GM19395 (cell line): ENCODE results near the gene FXYD1.
"Not testable (repeated sequence)": the region's sequence is repeated elsewhere in the genome, so short reads cannot be mapped to it uniquely, and the experiment has no call there.

Source experiments
- ATAC-seq: cut with Tn5 transposase; IDR thresholded peaks from one replicate; pipeline ENCODE4 v1.9.1; 2021; ENCODE audit warnings: mild to moderate bottlenecking, moderate library complexity; ENCODE audit not compliant: unreplicated experiment

The FXYD1 gene

GRCh38 chr19:35124098-35125060 is 14.2 kb upstream of the FXYD1 start:
- peak; percentile 65 for ATAC-seq

GRCh38 chr19:35125270-35125717 is 13.3 kb upstream of the FXYD1 start:
- no peak for ATAC-seq

GRCh38 chr19:35125749-35126623 is 12.6 kb upstream of the FXYD1 start:
- ATAC-seq, result no peak

GRCh38 chr19:35126624-35126959 is 12.0 kb upstream of the FXYD1 start:
- no peak for ATAC-seq

GRCh38 chr19:35127871-35128270 is 10.8 kb upstream of the FXYD1 start:
- no peak for ATAC-seq

- ATAC-seq, result no peak
These were observed 10.1 kb upstream of the FXYD1 start for GRCh38 chr19:35128398-35129057.

GRCh38 chr19:35129724-35130274 is 8.8 kb upstream of the FXYD1 start:
- not testable (repeated sequence) for ATAC-seq

- ATAC-seq, result no peak
These were observed 7.6 kb upstream of the FXYD1 start for GRCh38 chr19:35130761-35131720.

GRCh38 chr19:35132254-35132653 is 6.4 kb upstream of the FXYD1 start:
- no peak for ATAC-seq

- no peak for ATAC-seq
These were observed 4.8 kb upstream of the FXYD1 start for GRCh38 chr19:35133826-35134225.

- no peak for ATAC-seq
These were observed 3.9 kb upstream of the FXYD1 start, which contains the start of gene LGI4 for GRCh38 chr19:35134601-35135242. Gene LGI4 (minus strand): TSS chr19:35135059. CDS start chr19:35134680, 379 bp downstream.

GRCh38 chr19:35135389-35135909 is 3.2 kb upstream of the FXYD1 start:
- no peak for ATAC-seq

- no peak for ATAC-seq
These were observed 2.4 kb upstream of the FXYD1 start for GRCh38 chr19:35136231-35136630.

- no peak for ATAC-seq
These were observed 1.5 kb upstream of the FXYD1 start for GRCh38 chr19:35136977-35137702.

- no peak for ATAC-seq
These were observed 1.8 kb downstream of the FXYD1 start for GRCh38 chr19:35140207-35140961.

GRCh38 chr19:35140962-35141836 is 2.6 kb downstream of the FXYD1 start:
- ATAC-seq, result peak; percentile 49
